GM18873 (cell line): Measurements from ENCODE around the gene KIAA1958.

Experiments
- ATAC-seq: cut with Tn5 transposase; IDR thresholded peaks from one replicate; pipeline ENCODE4 v1.9.1; 2021; ENCODE audit warnings: mild to moderate bottlenecking, moderate library complexity, moderate number of reproducible peaks; ENCODE audit not compliant: unreplicated experiment, low FRiP score

The KIAA1958 gene, protein sequence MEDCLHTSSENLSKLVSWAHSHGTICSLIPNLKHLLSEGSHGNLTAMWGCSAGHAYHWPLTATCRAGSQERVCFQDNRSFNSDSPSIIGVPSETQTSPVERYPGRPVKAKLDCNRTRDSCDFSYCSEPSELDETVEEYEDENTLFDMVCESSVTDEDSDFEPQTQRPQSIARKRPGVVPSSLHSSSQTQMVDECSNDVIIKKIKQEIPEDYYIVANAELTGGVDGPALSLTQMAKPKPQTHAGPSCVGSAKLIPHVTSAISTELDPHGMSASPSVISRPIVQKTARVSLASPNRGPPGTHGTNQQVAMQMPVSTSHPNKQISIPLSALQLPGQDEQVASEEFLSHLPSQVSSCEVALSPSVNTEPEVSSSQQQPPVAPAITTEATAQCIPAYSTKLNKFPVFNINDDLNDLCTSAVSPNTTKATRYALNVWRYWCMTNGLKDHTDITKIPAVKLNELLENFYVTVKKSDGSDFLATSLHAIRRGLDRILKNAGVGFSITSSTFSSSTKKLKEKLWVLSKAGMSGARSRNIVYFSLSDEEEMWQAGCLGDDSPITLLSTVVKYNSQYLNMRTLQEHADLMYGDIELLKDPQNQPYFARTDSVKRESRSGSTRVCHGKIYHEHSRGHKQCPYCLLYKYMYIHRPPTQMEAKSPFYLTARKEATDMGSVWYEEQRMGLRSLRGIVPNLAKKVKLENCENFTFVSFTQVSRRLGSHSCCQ

DNA sequence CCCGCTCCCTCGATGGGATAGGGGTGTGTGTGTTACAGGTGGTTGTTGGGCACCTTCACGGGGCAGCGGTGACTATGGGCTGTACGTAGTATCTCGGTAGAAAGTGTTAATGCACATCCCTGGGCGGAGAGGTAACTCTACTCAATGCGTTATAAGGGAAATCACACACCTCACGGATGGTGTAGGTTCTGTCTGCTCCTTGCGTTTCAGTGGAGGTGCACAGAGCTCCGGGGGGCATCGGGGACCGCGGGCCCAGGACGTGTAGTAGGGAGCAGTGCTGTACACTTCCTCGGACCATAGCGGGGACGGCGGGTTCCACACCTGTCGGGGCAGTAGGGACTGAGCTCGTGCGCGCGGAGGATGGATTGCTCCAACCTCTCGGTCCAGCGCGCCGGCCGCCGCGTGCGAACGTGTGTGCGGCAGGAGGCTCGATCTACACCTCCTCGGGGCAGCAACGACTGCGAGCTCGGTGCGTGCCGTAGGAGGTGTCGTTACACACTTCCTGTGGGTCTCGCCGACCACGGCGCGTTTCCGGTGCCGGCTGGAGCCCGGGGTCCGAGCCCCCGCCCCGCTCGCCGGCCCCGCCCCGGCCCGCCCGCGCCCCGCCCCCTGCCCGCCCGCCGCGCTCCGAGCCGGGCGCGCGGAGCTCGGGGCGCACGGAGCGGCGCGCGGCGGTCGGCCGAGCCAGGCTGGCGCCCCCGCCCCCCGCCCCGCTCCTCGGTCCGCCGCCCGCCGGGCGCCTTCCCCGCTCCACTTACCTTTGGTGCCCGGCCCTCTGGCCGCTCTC lies at the start of gene KIAA1958:
Gene KIAA1958, plus strand, starts transcription at position 607 of the 787 bp plus-strand sequence. CDS start 87,254 bp downstream, outside the sequence.
- ATAC-seq = peak; percentile 86

- no peak for ATAC-seq
Measured at GRCh38 chr9:112437406-112437805, 49.2 kb upstream of the KIAA1958 start.

- no peak for ATAC-seq
Measured at GRCh38 chr9:112439171-112439570, 47.5 kb upstream of the KIAA1958 start.

GRCh38 chr9:112439825-112440224 lies 46.8 kb upstream of the KIAA1958 start:
- no peak for ATAC-seq

GRCh38 chr9:112443200-112443599 lies 43.4 kb upstream of the KIAA1958 start:
- ATAC-seq = no peak

DNA sequence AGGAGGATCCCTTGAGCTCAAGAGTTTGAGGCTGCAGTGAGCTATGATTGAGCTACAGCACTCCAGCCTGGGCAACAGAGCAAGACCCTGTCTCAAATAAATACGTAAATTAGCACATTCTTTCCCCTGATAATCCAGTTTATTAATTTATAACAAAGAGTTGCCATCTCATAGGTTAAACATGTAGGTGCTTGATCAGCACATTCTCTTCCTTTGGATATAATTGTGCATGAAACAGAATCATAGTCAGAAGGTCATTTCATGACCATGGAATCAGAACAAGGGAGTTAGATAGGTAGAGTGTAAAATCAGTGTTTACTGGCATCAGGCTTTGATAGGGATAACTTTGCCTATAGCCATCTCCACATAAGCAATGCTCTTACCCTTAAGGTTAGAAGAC lies 43.0 kb upstream of the KIAA1958 start:
- ATAC-seq = no peak

DNA sequence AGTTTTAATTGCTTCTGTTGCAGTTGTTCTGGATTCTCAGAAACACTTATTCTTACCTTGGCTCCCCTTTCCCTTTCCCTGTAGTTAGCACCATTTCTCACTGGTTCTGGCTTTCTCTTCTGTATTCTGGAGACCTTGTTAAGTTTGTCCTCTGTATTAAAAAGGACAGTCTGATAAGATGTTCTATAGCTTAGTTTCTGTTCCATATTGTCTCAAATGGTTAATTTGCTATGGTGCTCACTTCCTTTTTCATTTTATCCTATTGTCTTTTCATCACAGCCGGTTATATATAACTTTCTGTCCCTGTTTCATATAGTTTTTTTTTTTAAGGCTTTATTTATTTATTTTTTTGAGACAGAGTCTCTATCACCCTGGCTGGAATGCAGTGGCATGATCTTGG lies 41.4 kb upstream of the KIAA1958 start:
- ATAC-seq = no peak

DNA sequence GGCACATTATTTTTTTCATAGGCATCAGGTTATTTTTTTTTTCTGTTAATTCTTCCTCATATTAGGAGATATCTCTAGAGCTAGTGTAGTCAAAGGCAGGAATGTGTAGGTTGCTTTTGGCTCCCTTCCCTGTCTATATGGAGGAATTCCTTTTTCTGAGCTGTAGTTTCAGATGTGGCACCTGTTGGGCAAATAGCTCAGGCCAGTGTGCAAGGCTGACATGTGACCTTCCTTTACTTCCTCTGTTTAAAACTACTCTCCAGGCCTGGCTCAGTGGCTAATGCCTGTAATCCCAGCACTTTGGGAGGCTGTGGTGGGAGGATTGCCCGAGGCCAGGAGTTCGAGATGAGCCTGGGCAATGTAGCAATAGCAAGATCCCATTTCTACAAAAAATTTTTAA lies 40.5 kb upstream of the KIAA1958 start:
- ATAC-seq = no peak

- ATAC-seq = no peak
Measured at GRCh38 chr9:112446526-112446925, 40.1 kb upstream of the KIAA1958 start.

GRCh38 chr9:112447283-112447761 lies 39.3 kb upstream of the KIAA1958 start:
- ATAC-seq = no peak

- no peak for ATAC-seq
Measured at GRCh38 chr9:112462855-112463254, 23.8 kb upstream of the KIAA1958 start.

GRCh38 chr9:112465352-112465751 lies 21.3 kb upstream of the KIAA1958 start:
- ATAC-seq = no peak

GRCh38 chr9:112472996-112473395 lies 13.6 kb upstream of the KIAA1958 start:
- ATAC-seq = no peak

- no peak for ATAC-seq
Measured at GRCh38 chr9:112473986-112474385, 12.6 kb upstream of the KIAA1958 start.

DNA sequence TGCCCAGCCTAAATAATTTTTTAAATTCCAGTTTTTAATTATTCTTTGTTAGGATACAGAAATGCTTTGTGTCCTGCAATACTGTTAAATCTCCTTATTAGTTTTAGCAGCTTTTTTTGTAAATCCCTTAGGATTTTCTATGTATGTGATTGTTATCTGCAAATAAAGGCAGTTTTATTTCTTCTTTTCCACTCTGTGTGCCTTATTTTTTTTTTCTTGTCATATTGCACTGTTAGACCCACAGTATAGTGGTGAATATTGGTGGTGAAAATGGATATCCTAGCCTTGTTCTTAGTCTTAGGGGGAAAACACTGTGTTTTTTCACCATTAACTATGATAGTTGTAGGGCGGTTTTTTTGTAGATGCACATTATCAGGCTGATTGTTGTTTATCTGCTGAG lies 11.3 kb upstream of the KIAA1958 start:
- no peak for ATAC-seq

GRCh38 chr9:112477330-112477729 lies 9.3 kb upstream of the KIAA1958 start:
- ATAC-seq = no peak

DNA sequence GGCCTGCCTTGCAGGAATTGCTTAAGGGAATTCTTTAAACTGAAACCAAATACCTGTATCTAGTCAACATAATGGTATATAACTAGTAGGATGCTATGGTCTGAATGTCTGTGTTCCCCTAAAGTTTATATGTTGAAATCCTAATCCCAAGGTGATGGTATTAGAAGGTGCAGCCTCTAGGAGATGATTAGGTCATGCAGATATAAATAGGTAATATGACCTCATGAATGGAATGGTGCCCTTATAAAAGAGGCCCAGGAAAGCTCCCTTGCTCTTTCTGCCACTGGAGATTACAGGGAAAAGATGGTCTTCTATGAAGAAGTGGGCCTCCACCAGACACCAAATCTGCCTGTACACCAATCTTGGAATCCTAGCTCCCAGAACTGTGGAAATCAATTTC lies 7.4 kb upstream of the KIAA1958 start:
- no peak for ATAC-seq

GRCh38 chr9:112484607-112485006 lies 2.0 kb upstream of the KIAA1958 start:
- ATAC-seq = no peak

- ATAC-seq = no peak
Measured at GRCh38 chr9:112485574-112485973, 1.1 kb upstream of the KIAA1958 start.

- peak; percentile 46 for ATAC-seq
Measured at GRCh38 chr9:112487008-112487798, 576 bp downstream of the KIAA1958 start.
